HG02678 (cell line): ENCODE measurements around the gene NOTO.
"Not testable (repeated sequence)": the region's sequence is repeated elsewhere in the genome, so short reads cannot be mapped to it uniquely, and the experiment has no call there.

Experiments used
- ATAC-seq: cut with Tn5 transposase; IDR thresholded peaks from one replicate; pipeline ENCODE4 v1.9.1; 2021; ENCODE audit warnings: mild to moderate bottlenecking, moderate library complexity; ENCODE audit not compliant: unreplicated experiment

NOTO gene

DNA sequence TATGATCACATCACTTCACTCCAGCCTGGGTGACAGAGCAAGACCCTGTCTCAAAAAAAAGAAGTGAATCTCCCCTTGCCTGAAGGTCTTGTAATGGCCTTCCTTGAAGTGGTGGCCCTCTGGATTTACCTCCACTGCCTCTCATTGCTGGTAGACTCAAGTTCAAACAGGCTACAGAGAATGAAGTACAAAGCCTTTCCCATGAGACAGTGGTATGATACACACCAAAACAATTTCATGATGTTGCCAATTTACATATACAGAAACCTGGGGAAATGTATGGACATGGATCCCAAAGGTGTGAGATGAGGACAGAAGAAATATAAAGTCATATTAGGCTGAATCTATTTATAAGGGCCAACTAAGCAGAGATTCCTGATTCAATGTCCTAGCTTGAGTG is 4.8 kb upstream of the NOTO start:
- no peak for ATAC-seq

DNA sequence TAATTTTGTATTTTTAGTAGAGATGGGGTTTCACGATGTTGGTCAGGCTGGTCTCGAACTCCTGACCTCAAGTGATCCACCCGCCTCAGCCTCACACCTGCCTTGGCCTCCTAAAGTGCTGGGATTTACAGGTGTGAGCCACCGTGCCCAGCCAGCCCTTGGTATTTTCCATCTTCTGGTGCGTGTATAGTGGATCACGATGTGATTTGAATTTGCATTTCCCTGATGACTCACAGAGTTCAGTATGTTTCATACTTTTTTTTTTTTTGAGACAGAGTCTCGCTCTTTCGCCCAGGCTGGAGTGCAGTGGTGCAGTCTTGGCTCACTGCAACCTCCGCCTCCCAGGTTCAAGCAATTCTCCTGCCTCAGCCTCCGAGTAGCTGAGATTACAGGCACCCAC is 2.1 kb upstream of the NOTO start:
- not testable (repeated sequence) for ATAC-seq

DNA sequence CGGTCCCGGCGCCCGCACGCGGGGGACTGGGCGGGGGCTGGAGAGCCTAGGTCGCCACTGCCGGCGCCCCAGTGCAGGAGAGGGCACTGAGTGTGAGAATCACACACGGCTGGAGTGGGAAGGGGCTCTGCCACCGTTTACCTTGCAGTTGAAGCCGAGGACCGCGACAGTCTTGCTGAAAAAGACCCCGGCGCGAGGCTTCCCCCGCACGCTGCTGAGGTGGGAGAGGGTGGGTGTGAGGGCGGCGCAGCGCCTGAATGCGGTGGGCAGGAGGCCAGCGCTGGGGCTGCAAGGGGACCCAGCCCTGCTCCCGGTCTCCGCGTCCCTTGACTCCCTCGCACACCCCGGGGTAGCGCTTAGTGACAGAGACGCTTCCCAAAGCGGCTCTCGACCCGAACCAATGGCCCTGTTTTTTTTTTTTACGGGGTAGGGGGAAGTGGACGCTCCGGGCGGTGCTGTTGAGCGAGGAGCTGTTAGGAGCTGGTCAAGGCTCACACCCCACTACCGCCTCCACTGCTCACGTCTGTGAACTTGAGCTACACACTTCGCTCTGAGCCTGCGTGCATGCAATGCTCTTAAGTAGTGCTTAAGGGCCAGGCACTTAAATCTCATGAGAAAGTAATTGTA is 794 bp downstream of the NOTO start:
- ATAC-seq, result no peak

DNA sequence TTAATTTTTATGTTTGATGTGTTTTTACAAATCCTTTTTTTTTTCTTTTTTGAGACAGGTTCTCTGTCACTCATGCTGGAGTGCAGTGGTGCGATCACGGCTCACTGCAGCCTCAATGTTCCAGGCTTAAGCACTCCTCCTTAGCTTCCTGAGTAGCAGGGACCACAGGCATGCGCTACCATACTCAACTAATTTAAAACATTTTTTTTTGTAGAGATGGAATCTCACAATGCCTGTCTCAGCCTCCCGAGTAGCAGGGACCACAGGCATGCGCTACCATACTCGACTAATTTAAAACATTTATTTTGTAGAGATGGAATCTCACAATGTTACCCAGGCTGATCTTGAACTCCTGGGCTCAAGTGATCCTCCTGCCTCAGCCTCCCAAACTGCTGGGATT is 3.2 kb downstream of the NOTO start:
- ATAC-seq, result no peak

DNA sequence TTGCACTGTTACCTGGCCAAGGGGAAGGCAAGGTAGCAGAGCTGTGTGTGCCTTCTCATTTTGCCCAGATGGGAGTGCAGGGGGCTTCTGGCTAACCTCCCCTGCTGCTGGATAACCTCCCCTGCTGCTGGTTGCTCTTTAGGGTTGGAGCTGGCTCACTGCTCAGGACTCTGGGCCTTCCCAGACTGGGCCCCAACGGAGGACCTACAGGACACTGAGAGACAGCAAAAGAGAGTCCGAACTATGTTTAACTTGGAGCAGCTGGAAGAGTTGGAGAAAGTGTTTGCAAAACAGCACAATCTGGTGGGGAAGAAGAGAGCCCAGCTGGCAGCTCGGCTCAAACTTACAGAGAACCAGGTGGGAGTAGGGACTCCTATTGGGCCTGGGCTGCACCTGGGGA is 5.9 kb downstream of the NOTO start:
- no peak for ATAC-seq

DNA sequence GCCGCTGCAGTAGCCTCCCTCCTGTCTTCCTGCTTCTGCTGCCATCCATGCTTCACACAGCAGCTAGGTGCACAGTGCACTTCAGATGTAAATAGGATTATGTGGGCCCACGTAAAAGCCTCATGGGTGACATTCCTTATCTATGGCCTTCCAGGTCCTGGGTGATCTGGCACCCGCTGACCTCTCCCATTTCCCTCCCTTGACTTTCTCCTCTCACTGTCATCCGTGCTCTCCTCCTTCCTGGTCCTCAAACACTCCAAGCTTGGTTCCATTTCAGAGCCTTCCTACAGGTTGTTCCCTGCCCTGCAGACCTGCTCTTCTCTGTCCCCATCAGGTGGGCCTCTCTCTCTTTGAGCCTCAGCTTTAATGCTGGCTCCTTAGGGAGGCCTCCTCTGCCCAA is 7.6 kb downstream of the NOTO start:
- no peak for ATAC-seq

DNA sequence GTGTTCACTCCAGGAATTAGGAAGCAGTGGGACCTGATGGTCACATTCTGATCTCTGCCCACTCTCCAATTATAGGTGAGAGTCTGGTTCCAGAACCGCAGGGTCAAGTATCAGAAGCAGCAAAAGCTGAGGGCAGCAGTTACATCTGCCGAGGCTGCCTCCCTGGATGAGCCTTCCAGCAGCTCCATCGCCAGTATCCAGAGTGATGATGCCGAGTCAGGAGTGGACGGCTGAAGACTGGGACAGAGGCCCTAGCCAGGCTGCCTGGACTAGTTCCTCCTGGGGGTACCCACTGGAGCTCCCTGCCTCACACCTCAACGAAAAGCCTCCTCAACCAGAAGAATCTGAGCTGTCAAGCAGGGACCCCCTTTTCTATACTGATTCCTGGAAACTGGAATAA is 8.3 kb downstream of the NOTO start:
- no peak for ATAC-seq

DNA sequence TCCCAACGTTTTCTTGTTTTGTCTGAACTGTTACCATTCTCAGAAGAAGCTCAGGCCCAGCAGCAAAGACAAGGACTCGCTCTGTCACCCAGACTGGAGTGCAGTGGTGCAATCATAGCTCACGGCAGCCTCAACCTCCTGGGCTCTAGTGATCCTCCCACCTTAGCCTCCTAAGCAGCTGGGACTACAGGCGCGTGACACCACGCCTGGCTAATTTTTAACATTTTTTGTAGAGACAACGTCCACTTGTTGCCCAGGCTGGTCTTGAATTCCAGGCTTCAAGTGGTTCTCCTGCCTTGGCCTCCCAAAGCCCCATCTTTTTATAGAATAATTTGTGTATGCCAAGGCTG is 9.7 kb downstream of the NOTO start:
- no peak for ATAC-seq

DNA sequence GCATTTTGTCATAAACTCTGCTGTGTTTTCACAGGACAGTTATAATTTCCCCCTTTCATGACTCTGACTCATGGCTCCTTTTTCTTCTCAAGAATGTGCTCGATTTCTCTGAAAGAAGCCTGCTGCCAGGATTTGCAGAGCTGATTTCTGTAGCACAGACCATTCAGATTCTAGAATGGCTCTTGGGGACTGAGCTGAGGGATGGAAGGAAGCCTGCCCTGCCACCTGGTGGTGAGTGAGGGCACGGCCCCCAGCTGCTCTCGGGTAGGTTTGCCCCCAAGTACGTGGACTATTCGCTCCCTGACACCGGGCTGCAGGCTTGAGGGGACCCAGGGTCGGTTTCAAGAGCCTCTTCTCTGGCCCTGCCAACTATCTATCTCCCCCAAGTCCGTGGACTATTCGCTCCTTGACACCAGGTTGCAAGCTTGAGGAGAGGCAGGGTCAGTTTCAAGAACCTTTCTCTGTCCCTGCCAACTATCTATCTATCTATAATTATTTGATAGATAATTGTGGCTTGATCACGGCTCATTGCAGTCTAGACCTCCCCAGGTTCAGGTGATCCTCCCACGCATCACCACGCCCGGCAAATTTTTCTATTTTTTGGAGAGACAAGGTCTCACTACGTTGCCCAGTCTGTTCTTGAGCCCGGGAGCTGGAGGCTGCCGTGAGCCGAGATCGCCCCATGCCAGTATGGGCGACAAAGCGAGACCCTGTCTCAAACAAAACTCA is 10.2 kb downstream of the NOTO start:
- ATAC-seq, result peak; percentile 65

DNA sequence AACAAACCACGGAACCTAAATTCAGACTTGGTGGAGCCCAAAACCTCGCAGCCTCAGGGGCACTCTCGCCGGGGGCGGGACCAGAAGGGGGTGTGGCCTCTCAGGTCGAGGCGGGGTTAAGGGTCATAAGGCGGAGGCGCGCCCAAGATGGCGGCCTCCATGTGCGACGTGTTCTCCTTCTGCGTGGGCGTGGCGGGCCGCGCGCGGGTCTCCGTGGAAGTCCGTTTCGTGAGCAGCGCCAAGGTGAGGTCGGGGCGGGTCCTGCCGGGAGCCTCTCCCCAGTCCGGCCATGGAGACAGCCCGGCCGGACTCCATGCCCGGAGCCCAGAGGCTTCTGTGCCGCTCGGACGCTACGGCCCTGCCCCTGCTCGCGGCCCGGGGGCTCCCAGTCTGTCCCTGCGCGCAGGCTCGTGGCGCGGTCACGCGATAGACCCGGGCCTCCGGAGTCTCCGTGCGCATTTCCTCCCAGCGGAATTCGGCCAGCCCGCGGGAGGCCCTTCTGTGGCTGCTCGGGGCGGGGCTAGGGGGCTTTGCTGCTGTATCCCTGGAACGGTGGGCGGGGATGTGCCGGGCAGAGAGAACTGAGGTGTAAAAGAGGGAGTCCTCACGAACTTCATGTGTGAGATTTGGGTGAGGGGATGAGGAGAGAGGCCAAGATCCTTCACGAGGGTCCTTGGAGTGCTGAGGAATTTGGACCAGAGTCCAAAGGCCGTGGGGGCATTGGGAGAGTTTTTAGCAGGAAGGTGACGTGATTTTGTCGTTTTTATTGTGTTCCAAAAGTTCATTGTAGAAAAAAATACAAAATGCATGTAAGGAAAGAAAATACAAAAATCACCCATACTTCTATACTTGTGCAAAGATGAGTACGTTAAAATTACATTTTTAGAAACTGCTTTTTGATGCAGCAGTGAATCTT is 12.0 kb downstream of the NOTO start, which contains the start of gene SMYD5:
SMYD5 (plus strand) TSS at position 126 of the 916 bp plus-strand sequence; CDS start at position 148, 22 bp downstream.
- peak; percentile 91 for ATAC-seq

DNA sequence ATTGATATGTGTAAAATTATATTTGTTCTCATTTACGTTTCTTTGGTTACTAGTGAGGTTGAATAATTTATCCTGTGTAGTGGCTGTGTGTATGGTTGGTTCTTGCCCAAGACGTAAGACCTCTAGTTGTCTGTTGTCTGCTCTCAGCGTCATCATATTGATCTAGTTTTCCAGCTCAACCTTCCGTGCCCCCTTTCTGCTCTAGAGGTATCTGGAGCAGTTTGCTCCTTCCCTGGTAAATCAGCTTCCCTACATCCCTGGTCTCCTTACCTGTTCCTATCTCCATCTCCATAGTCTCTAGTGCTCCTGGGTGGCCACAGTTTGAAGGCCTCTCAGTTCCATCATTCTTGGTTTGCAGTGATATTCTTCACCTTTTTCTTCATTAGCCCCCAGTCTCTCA is 12.9 kb downstream of the NOTO start:
- ATAC-seq, result no peak

DNA sequence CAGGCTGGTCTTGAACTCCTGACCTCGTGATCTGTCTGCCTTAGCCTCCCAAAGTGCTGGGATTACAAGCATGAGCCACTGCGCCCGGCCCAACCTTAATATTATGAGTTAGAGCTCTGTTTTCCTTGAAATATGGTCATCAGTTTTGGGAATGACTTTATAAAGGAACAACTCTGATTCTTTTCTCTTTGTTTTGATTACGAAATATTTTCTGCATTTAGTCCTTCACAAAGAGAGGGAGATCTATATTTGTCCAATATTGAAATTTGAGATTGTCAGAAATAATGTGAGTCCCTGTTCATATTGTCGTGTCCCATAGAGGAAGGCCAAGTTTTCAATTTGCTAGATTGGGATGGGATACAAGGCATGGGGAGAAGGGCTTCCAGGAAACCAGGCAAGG is 14.8 kb downstream of the NOTO start:
- ATAC-seq, result no peak

DNA sequence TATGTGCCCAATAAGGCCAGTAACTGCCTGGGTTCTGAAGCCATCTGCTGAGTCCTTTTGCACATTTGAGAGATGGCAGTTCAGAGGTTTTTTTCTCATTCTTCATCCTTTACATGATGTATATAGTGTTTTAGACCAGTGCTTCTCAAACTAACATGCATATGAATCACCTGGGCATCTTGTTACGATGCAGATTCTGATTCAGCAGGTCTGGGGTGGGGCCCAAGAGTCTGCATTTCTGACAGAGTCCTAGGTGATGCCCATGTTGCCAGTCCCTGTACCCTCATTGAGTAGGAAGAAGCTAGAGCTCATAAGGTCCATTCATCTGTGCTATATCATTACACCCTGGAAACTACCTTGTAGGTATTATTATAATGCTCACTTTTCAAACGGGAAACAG is 15.5 kb downstream of the NOTO start:
- ATAC-seq, result no peak

DNA sequence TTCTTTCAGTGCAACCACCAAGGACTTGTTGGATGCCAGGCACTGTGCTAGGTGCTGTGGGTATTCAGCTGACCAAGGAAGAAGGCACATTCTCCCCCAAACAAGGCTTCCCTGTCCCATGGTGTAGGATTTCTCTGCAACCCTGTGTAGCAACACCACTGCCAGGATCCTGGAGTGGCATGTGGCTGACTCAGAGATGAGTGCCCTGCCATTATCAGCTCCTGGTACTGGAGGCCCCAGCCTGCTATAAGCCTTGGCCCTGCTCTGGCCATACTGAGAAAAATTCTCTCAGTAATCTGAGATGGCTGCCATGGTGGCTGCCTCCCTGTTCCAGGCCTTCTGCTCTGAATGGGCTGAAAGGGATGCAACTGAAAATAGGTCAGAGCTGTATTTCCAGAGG is 15.9 kb downstream of the NOTO start:
- no peak for ATAC-seq

DNA sequence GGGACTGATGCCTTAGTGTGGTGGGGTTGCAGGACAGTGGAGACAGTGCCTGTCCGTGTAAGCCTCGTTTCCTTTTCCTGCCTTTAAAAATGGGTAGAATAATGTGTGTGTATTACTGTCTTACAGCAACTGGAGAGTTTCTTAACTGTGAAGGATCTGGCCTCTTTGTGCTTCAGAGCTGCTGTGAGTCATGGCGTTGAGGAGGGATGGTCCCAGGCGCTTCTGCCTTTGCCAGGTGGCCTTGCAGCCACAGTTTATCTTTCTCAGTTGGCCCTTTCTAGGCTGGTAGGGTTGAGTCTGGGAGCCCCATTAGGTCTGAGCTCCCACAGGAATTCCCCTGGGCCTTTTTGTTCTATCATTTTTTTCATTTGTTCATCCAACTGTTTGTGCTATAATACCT is 21.4 kb downstream of the NOTO start:
- no peak for ATAC-seq

DNA sequence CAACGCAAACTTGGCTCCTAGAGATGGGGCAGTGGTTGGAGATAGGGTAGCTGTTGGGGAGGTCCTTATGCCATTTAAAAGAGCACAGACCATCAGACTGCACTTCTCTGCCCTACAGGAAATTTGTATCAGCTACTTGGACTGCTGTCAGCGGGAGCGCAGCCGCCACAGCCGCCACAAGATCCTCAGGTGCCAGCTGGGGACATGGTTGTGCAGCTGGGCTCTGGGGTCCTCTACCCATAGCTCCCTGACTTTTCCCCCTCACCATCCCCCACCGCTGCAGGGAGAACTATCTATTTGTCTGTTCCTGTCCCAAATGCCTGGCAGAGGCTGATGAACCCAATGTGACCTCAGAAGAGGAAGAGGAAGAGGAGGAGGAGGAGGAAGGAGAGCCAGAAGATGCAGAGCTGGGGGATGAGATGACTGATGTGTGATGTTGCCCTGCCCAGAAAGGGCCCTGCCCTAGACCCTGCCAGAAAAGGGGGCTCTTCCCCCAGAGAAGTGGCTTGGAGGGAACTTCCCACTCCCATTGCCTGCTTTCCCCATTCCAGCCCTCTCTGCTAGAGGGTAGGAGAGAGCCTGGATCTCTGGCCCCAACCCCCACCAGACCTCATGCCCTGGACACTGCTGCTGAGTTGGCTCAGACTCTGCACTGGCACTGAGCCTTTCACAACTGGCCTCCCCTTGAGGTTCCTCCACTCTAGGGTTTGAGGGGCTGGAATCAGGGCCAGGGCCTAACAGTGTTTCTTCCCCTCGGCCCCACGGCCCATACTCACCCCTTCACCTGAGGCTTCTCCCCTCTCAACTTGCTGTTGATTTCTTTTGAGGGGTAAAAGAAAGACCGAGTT is 23.4 kb downstream of the NOTO start:
- no peak for ATAC-seq

DNA sequence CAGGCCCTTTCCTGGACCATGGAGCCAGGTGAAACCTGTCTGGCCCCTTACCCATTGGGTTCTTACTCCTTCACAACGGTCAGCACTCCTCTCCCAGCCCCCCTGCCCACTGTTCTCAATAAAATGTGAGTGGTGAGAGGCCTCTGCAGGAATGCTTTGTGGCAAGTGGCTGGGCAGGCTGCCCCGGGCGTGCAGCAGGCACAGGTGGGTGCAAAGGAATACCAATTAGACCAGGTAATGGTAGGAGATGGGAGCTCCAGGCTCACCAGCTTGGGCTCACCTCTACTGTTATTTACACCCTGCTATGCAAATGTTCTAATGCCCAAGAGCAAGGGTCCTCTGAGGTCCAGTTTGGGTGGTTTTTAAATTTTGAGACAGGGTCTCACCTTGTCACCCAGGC is 24.7 kb downstream of the NOTO start:
- ATAC-seq, result no peak

DNA sequence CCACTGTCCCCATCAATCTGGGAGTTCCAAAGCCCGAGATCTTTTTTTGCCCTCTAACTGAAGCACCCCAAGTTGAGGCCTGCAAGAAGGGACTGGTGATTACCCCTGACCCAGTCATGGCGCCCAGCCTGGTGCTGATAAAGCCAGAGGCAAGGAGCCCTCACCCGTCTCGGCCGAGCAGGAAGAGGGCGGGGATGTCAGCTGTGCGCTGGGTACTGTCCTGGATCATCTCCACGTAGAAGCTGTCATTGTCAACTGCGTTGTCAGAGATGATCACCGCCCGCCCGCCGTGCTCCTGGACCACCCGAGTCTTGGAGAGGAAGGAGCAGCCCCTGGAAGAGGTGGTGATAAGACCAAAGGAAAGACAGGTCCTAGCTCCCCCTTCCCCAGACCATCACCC is 26.3 kb downstream of the NOTO start:
- ATAC-seq, result no peak

DNA sequence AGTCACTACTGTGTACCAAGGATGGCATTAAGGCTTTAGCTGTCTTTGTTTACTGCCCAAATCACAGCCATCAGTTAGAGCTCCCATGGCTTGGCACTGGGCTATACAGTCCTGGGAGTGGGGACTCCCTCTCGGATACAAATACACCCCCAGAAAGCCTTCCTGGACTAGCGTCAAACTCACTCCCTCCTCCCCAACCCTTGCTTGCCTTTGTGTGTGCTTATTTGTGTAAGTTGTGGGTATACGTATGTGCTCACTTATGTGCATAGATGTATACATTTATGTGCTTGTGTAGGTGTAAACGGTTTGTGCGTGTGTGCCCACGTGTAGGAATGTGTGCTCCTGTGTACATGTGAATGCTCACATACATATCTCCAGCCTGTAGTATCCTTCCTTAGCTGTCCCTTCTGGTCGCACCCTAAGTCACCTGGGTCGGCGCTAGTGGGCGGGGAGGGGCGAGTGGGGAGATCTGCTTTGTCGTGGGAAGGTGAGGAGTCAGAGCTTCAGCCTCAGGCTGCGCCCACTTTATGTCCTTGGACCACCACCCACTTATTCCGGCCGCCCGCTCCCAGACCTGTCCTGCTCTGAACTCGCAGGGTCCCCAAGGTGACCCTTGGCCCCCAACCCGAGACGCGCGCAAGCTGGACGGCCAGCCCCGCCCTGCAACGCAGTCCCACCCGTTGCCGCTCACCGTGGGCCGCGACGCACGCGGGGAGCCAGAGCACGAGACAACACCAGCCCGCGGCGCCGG is 30.2 kb downstream of the NOTO start:
- peak; percentile 13 for ATAC-seq
